Measurements from ENCODE around the gene SUDS3.

DNA sequence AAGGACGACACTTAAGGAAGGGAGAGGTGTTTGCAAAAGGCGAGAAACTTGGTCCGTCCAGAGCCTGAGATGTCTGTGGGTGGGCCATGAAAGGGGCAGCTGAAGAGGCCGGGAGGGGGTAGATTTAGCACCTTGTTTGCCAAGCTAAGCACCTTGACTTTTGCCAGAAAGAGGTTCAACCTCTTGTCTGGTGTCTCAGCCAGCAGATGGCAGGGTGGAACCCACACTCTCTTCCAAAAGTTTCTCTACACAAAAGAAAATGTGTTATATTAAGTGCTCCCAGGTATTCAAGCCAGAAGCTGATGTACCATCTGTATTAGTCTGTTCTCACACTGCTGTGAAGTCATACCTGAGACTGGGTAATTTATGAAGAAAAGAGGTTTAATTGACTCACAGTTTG lies 69.9 kb downstream of the SUDS3 start:
- TF ChIP-seq, protein P1, sequence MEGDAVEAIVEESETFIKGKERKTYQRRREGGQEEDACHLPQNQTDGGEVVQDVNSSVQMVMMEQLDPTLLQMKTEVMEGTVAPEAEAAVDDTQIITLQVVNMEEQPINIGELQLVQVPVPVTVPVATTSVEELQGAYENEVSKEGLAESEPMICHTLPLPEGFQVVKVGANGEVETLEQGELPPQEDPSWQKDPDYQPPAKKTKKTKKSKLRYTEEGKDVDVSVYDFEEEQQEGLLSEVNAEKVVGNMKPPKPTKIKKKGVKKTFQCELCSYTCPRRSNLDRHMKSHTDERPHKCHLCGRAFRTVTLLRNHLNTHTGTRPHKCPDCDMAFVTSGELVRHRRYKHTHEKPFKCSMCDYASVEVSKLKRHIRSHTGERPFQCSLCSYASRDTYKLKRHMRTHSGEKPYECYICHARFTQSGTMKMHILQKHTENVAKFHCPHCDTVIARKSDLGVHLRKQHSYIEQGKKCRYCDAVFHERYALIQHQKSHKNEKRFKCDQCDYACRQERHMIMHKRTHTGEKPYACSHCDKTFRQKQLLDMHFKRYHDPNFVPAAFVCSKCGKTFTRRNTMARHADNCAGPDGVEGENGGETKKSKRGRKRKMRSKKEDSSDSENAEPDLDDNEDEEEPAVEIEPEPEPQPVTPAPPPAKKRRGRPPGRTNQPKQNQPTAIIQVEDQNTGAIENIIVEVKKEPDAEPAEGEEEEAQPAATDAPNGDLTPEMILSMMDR (IDR thresholded peaks at IDR 0.05; ENCODE audit: insufficient read depth, low read length), result no peak
- TF ChIP-seq SPI1 (IDR thresholded peaks at IDR 0.05; ENCODE audit: borderline replicate concordance, low read depth) (no peak), POLR2AphosphoS5 (IDR thresholded peaks at IDR 0.05; ENCODE audit: low read depth) (no peak)
- TF ChIP-seq, protein P2, sequence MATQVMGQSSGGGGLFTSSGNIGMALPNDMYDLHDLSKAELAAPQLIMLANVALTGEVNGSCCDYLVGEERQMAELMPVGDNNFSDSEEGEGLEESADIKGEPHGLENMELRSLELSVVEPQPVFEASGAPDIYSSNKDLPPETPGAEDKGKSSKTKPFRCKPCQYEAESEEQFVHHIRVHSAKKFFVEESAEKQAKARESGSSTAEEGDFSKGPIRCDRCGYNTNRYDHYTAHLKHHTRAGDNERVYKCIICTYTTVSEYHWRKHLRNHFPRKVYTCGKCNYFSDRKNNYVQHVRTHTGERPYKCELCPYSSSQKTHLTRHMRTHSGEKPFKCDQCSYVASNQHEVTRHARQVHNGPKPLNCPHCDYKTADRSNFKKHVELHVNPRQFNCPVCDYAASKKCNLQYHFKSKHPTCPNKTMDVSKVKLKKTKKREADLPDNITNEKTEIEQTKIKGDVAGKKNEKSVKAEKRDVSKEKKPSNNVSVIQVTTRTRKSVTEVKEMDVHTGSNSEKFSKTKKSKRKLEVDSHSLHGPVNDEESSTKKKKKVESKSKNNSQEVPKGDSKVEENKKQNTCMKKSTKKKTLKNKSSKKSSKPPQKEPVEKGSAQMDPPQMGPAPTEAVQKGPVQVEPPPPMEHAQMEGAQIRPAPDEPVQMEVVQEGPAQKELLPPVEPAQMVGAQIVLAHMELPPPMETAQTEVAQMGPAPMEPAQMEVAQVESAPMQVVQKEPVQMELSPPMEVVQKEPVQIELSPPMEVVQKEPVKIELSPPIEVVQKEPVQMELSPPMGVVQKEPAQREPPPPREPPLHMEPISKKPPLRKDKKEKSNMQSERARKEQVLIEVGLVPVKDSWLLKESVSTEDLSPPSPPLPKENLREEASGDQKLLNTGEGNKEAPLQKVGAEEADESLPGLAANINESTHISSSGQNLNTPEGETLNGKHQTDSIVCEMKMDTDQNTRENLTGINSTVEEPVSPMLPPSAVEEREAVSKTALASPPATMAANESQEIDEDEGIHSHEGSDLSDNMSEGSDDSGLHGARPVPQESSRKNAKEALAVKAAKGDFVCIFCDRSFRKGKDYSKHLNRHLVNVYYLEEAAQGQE (IDR thresholded peaks at IDR 0.05; ENCODE audit: insufficient replicate concordance, low read depth), result no peak

All from HL-60 (cell line).